ENCODE results near the gene TRAPPC2L.

GRCh38 chr16:88888461-88889387 is 31.8 kb downstream of the TRAPPC2L start:
- no peak for TF ChIP-seq EZH2 (IDR thresholded peaks at IDR 0.05)
- TF ChIP-seq, protein P1, sequence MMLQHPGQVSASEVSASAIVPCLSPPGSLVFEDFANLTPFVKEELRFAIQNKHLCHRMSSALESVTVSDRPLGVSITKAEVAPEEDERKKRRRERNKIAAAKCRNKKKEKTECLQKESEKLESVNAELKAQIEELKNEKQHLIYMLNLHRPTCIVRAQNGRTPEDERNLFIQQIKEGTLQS (IDR thresholded peaks at IDR 0.05), result no peak
- TF ChIP-seq CTCF (IDR thresholded peaks at IDR 0.05 in 2 of 3, conservative IDR thresholded peaks at IDR 0.05 in 1 of 3; ENCODE audit: borderline replicate concordance in 1 of 3, insufficient read depth in 1 of 3, low read depth in 2 of 3, low read length in 2 of 3), result no peak
- no peak for TF ChIP-seq POLR2AphosphoS5 (IDR thresholded peaks at IDR 0.05; ENCODE audit: low read depth, low read length)
- TF ChIP-seq SRF (IDR thresholded peaks at IDR 0.05; ENCODE audit: low read depth), result no peak
- TF ChIP-seq SP1 (IDR thresholded peaks at IDR 0.05; ENCODE audit: low read depth), result no peak
- TF ChIP-seq POLR2A (IDR thresholded peaks at IDR 0.05; ENCODE audit: borderline replicate concordance, extremely low read depth, insufficient read depth, insufficient read length), result no peak
- TF ChIP-seq TCF7L2 (IDR thresholded peaks at IDR 0.05; ENCODE audit: borderline replicate concordance, extremely low read depth, insufficient read depth, insufficient read length), result no peak
- no peak for TF ChIP-seq CEBPB (IDR thresholded peaks at IDR 0.05; ENCODE audit: low read depth)
- TF ChIP-seq EZH2phosphoT487 (IDR thresholded peaks at IDR 0.05; ENCODE audit: borderline replicate concordance), result no peak
- no peak for TF ChIP-seq RAD21 (IDR thresholded peaks at IDR 0.05; ENCODE audit: low read depth)
- TF ChIP-seq, protein P2, sequence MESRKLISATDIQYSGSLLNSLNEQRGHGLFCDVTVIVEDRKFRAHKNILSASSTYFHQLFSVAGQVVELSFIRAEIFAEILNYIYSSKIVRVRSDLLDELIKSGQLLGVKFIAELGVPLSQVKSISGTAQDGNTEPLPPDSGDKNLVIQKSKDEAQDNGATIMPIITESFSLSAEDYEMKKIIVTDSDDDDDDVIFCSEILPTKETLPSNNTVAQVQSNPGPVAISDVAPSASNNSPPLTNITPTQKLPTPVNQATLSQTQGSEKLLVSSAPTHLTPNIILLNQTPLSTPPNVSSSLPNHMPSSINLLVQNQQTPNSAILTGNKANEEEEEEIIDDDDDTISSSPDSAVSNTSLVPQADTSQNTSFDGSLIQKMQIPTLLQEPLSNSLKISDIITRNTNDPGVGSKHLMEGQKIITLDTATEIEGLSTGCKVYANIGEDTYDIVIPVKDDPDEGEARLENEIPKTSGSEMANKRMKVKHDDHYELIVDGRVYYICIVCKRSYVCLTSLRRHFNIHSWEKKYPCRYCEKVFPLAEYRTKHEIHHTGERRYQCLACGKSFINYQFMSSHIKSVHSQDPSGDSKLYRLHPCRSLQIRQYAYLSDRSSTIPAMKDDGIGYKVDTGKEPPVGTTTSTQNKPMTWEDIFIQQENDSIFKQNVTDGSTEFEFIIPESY (IDR thresholded peaks at IDR 0.05; ENCODE audit: extremely low read depth, insufficient replicate concordance, low read length), result no peak
- TF ChIP-seq, protein P3, sequence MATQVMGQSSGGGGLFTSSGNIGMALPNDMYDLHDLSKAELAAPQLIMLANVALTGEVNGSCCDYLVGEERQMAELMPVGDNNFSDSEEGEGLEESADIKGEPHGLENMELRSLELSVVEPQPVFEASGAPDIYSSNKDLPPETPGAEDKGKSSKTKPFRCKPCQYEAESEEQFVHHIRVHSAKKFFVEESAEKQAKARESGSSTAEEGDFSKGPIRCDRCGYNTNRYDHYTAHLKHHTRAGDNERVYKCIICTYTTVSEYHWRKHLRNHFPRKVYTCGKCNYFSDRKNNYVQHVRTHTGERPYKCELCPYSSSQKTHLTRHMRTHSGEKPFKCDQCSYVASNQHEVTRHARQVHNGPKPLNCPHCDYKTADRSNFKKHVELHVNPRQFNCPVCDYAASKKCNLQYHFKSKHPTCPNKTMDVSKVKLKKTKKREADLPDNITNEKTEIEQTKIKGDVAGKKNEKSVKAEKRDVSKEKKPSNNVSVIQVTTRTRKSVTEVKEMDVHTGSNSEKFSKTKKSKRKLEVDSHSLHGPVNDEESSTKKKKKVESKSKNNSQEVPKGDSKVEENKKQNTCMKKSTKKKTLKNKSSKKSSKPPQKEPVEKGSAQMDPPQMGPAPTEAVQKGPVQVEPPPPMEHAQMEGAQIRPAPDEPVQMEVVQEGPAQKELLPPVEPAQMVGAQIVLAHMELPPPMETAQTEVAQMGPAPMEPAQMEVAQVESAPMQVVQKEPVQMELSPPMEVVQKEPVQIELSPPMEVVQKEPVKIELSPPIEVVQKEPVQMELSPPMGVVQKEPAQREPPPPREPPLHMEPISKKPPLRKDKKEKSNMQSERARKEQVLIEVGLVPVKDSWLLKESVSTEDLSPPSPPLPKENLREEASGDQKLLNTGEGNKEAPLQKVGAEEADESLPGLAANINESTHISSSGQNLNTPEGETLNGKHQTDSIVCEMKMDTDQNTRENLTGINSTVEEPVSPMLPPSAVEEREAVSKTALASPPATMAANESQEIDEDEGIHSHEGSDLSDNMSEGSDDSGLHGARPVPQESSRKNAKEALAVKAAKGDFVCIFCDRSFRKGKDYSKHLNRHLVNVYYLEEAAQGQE (IDR thresholded peaks at IDR 0.05; ENCODE audit: low read depth), result no peak

Data from HCT116 (cell line).